ENCODE measurements around the gene DUSP6. TPM values are rescaled to one million over a fixed set of nuclear protein-coding genes. Genes with fewer than 3 reads are reported as not detected.

The DUSP6 gene
- total RNA-seq, 1 donor from 2014 or later, result 51.1 TPM

DNA sequence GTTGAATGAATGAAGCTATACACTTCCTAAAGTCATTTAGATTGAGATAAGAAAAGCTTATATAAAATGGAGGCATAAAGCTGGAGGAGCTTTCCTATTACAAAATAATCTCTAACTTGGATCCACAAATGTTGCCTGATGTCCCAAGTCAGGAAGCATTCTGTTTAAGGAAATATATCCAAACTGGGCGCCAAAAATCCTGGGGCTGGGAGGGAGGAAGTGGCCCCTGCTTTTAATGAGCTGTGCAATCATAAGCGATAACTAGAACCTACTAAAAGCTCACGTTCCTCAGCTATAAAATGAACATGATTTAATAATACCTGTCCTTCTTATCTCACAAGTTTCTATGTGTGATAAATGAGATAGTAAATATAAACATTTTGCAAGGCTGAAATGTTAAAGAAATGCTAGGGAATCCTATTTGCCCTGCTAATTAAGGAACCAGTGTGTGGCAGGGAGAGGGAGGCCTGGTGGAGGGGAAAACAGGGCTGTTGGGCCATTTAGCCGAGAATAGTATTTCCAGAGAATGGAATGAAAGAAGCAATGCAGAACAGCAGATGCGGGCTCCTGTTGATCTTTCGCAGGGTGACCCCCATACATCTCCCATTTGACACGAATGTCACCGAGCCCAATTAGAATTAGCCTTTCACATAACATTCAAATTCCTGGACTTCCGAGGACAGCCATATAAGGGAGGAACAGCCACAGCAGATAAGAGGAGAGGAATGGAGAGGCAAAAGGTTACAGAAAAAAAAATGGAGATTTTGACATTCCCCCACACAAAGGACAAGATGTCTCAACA is 25.9 kb downstream of the DUSP6 start:
- no peak for DNase-seq (ENCODE audit: extremely low spot score in 2 of 2)
- TF ChIP-seq POLR2A (IDR thresholded peaks at IDR 0.05), result no peak
- TF ChIP-seq, protein P1, sequence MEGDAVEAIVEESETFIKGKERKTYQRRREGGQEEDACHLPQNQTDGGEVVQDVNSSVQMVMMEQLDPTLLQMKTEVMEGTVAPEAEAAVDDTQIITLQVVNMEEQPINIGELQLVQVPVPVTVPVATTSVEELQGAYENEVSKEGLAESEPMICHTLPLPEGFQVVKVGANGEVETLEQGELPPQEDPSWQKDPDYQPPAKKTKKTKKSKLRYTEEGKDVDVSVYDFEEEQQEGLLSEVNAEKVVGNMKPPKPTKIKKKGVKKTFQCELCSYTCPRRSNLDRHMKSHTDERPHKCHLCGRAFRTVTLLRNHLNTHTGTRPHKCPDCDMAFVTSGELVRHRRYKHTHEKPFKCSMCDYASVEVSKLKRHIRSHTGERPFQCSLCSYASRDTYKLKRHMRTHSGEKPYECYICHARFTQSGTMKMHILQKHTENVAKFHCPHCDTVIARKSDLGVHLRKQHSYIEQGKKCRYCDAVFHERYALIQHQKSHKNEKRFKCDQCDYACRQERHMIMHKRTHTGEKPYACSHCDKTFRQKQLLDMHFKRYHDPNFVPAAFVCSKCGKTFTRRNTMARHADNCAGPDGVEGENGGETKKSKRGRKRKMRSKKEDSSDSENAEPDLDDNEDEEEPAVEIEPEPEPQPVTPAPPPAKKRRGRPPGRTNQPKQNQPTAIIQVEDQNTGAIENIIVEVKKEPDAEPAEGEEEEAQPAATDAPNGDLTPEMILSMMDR (IDR thresholded peaks at IDR 0.05), result no peak
- no peaks in the 10 kb centered on the region for H3K4me1 ChIP-seq
- H3K4me3 ChIP-seq, result no peak overlapping the region
- no peaks in the 10 kb centered on the region for H3K27me3 ChIP-seq
- no peak overlapping the region for H3K27ac ChIP-seq
- intact Hi-C loops (cut with DNase I), result no loop called here
- H3K36me3 ChIP-seq, result no peaks in the 10 kb centered on the region
- H3K9me3 ChIP-seq, result peaks cover 4% of the 10 kb centered on the region

DNA sequence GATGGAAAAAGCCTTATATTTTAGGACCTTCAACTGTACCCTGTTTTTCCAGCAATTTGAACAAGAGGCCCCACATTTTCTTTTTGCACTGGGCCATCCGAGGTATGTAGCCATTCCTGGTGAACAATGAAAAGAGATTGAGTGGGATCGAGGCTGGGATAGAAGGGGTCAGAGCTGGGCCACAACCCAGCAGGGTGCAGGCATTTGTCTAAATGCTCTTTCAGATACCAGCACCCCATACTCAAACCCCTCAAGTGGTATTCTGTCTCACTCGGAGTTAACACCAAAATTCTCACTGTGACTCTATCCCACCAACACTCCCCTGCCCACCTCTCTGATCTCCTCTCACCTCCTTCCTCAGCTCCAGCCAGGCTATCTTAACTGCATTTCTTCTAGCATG is 26.8 kb downstream of the DUSP6 start:
- Histone ChIP-seq H3K4me3 (no peak overlapping the region), H3K4me1 (no peaks in the 10 kb centered on the region), H3K27ac (no peak overlapping the region), H3K27me3 (no peaks in the 10 kb centered on the region), H3K36me3 (no peaks in the 10 kb centered on the region), H3K9me3 (no peaks in the 10 kb centered on the region)
- intact Hi-C loops (cut with DNase I), result no loop called here
- DNase-seq (ENCODE audit: extremely low spot score in 2 of 2), result no peak
- TF ChIP-seq, protein P1 (IDR thresholded peaks at IDR 0.05), result no peak
- no peak for TF ChIP-seq POLR2A (IDR thresholded peaks at IDR 0.05)
- no peak for TF ChIP-seq POLR2AphosphoS5 (IDR thresholded peaks at IDR 0.05; ENCODE audit: insufficient read depth in 1 of 2, low read depth in 1 of 2)

- Histone ChIP-seq H3K4me3 (no peak overlapping the region), H3K36me3 (no peaks in the 10 kb centered on the region), H3K27me3 (no peaks in the 10 kb centered on the region), H3K4me1 (no peaks in the 10 kb centered on the region), H3K9me3 (no peaks in the 10 kb centered on the region), H3K27ac (no peak overlapping the region)
- intact Hi-C loops (cut with DNase I), result no loop called here
- TF ChIP-seq, protein P1 (IDR thresholded peaks at IDR 0.05), result no peak
- TF ChIP-seq POLR2A (IDR thresholded peaks at IDR 0.05) (no peak), POLR2AphosphoS5 (IDR thresholded peaks at IDR 0.05; ENCODE audit: insufficient read depth in 1 of 2, low read depth in 1 of 2) (no peak)
- DNase-seq (ENCODE audit: extremely low spot score in 2 of 2), result no peak
Observed at GRCh38 chr12:89324437-89324836, 27.9 kb downstream of the DUSP6 start.

- H3K36me3 ChIP-seq, result no peaks in the 10 kb centered on the region
- H3K27me3 ChIP-seq, result no peaks in the 10 kb centered on the region
- intact Hi-C loops (cut with DNase I), result no loop called here
- no peak overlapping the region for H3K4me3 ChIP-seq
- H3K9me3 ChIP-seq, result no peaks in the 10 kb centered on the region
- no peaks in the 10 kb centered on the region for H3K4me1 ChIP-seq
- DNase-seq (ENCODE audit: extremely low spot score in 2 of 2), result no peak
- TF ChIP-seq POLR2AphosphoS5 (IDR thresholded peaks at IDR 0.05; ENCODE audit: insufficient read depth in 1 of 2, low read depth in 1 of 2) (no peak), POLR2A (IDR thresholded peaks at IDR 0.05) (no peak)
- TF ChIP-seq, protein P1 (IDR thresholded peaks at IDR 0.05), result no peak
- no peak overlapping the region for H3K27ac ChIP-seq
Observed at GRCh38 chr12:89323568-89324218, 28.6 kb downstream of the DUSP6 start.

DNA sequence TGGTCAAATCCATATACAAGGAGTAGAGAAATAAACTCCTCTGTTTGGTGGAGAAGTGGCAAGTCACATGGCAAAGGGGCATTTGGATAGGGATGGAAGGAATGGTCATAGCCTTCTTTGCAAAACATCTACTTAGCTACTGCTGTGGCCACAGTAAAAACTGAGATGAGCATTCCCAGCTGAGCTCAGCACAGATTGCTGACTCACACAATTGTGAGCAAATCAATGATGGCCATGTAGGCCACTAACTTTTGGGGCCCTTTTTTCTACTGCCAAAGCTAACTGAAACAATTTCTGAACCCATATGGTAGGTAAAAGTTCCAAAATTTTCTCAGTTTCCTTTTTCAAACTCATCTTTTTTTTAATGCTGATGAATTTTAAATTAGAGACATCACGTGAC is 31.6 kb downstream of the DUSP6 start:
- TF ChIP-seq, protein P1 (IDR thresholded peaks at IDR 0.05), result no peak
- no peak for TF ChIP-seq POLR2AphosphoS5 (IDR thresholded peaks at IDR 0.05; ENCODE audit: insufficient read depth in 1 of 2, low read depth in 1 of 2)
- no peak for TF ChIP-seq POLR2A (IDR thresholded peaks at IDR 0.05)
- Histone ChIP-seq H3K27ac (no peak overlapping the region), H3K9me3 (no peaks in the 10 kb centered on the region), H3K4me3 (no peak overlapping the region), H3K27me3 (no peaks in the 10 kb centered on the region), H3K36me3 (no peaks in the 10 kb centered on the region), H3K4me1 (peaks cover 9% of the 10 kb centered on the region)
- DNase-seq (ENCODE audit: extremely low spot score in 2 of 2), result no peak
- intact Hi-C loops (cut with DNase I), result no loop called here
